Cerebellar cortex (tissue), 1 donor: ENCODE data around the gene POLDIP3.
A peak's percentile ranks its signal among the peaks of the same experiment; 100 is the strongest.
"Not testable (repeated sequence)": the region's sequence is repeated elsewhere in the genome, so short reads cannot be mapped to it uniquely, and the experiment has no call there.

Experiments used
- DNase-seq: peaks from one replicate; pipeline ENCODE4 v3.0.0-alpha.2; 2015; ENCODE audit warnings: low spot score

The POLDIP3 gene

DNA sequence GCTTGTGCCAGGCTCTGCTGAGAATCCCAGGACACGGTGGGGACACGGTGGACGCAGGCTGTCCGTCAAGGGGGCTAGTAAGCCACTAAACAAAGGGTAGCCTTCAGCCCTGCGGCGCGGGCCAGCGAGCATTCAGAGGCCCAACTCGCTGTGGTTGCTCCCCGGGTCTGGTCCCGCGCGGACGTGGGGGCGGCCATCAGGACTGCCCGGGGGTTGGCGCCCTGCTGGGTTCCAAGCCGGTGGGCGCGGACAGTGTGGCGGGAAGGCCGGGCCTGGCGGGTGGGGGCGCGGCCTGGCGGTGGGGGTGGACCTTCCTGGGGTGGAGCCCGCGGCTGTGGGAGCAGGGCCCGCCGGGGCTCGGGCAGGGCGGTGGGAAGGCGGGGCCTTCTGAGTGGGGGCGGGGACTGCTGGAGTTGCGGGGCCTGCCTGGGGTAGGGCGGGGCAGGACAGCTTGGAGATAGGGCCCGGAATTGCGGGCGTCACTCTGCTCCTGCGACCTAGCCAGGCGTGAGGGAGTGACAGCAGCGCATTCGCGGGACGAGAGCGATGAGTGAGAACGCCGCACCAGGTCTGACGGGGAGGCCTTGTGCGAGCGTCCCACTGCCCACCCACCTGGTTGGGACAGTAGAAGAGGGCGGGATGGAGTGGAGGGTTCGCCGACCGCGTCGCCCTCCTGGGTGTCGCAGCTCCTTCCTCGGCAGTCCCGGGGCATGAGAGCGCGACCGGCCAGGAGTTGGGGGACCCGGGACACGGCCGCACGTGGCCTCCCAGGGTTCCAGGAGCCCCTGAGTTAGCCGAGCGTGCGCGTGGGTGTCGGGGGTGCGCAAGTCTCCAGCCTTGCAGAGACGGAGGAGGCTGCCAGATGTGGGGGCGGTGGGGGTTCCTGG, 61.0 kb downstream of the POLDIP3 start, which contains the start of gene SERHL2:
Gene SERHL2, plus strand, starts transcription at position 482 of the 887 bp plus-strand sequence. Its CDS starts 65 bp downstream, at position 547.
- DNase-seq = peak; percentile 36

DNA sequence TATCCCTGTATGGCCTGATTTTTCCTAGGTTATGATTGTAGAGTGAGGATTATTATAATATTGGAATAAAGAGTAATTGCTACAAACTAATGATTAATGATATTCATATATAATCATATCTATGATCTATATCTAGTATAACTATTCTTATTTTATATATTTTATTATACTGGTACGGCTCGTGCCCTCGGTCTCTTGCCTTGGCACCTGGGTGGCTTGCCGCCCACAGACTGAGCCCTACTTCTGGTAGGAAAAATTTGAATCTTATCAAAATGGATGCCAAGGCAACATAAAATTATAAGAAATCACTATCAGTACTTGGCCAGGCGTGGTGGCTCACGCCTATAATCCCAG, 62.4 kb downstream of the POLDIP3 start:
- not testable (repeated sequence) for DNase-seq

DNA sequence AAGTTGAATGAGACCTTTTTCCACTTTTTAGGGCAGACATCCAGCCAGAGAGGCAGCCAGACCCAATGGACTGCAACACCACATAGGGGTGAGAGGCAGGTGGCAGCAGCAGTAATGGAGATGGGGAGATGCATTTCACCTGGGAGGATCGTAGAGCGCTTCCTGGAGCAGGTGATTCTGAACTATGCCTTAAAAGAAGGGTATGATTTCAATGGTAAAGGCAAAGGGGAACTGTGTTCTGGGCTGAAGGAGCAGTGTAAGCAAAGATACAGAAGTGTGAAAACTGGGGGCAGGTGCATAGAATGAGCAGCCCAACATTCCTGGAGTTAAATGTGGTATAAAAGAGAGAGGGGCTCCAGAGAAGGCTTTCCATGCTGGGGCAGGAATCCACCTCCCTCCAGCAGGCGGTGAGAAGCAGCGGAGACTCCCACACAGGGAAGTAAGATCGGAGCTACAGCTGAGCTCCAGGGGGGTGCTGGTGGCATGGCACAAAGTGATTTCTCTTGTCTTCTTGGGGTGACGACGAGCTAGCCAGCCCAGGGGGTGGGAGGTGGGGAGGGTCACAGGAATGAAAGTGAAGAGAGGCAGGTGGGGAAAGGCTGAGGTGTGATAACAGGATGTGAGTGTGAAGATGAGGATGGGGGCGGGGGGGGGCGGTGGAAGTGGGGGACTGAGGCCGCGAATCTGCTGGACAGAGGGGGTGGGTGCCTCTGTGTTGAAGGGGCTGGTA, 65.2 kb downstream of the POLDIP3 start:
- DNase-seq = no peak

DNA sequence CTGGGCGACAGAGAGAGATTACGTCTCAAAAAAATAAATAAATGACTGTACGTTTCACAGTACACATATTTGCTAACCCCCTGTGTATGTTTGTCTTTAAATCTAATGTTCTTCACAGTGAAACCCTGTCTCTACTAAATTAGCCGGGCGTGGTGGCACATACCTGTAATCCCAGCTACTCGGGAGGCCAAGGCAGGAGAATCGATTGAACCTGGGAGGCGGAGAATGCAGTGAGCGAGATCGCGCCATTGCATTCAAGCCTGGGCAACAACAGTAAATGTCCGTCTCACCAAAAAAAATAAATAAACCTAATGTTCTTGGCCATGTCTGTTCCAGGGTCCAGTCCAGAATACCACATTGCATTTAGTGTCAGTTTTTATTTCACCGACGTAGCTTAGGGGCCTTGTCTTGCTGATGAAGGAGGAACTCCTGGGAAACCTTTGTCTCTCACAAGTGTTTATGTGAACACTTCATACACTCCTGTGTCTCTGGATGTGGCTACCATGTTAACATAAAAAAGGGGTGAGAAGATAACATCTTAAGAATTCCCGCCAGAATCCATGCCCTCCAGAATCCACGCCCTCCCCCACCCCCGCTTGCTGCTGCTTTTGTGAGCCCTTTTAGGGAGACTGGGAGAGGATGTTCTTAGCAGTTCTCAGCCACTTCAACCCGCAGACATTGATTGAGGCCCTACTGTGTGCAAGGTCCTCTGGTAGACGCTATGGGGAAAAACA, 65.9 kb downstream of the POLDIP3 start:
- no peak for DNase-seq

DNA sequence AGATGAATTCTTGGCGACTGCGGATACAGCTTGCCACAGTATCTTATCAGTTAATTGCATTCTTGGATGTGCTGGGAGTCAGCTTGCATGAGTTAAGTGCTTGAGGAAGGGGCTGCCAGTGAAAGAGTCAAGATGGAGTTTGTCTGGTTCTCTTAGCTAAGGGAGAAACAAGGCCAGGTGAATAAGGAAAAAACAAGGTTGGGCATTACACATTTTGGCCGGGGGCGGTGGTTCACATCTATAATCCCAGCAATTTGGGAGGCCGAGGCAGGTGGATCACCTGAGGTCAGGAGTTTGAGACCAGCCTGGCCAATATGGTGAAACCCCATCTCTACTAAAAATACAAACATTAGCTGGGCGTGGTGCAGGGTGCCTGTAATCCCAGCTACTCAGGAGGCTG, 66.6 kb downstream of the POLDIP3 start:
- DNase-seq = not testable (repeated sequence)

DNA sequence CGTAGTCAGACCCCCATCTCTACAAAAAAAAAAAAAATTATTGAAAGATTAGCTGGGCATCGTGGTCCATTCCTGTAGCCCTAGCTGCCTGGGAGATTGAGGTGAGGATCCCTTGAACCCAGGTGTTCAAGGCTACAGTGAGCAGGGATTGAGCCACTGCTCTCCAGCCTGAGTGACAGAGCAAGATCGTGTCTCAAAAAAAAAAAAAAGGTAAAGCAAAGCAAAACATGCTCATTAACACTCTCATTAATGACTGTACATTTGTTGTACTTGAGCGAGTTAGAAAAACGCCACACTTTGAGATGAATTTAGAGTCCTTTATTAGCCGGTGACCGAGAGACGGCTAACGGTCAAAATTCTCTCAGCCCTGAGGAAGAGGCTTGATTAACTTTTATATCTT, 67.1 kb downstream of the POLDIP3 start:
- no peak for DNase-seq

DNA sequence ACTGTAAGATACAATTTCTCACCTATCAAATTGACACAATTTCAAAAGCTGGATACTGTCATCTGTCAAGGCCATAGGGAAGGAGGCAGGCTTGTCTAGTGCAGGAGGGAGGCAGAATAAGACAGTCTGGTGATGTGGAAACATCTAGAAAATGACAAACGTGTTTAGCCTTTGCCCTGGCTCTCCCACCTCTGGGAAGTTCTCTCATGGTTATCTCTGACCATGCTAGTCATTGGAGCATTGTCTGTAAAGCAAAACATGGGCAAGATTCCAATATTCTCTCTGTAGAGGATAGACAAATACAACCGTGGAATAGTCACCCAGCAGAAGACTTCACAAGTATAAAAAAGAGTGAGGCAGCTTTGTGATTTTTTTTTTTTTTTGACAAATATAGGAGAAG, 70.0 kb downstream of the POLDIP3 start:
- no peak for DNase-seq

DNA sequence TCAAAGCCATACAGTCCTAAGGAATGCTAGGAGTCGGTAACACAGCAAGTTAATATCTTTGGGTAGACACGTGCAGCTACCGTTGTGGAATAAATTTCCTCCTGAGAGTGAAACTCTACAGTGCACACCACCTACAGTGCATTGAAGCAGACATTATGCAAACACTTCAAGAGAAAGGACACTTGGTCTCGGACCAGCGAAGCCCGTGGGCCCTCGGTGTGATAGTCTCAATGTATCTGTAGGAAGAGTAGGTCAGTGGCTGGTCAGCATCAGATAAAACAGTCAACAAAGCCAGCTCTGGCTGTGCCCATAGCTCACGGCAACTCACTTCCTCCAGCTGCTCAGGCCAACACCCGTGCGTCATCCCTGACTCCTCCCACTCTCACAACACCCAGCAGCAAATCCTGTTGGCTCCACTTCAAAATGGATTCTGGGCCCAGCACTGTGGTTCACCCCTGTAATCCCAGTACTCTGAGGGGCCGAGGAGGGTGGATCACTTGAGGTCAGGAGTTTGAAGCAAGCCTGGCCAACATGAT, 75.4 kb downstream of the POLDIP3 start:
- DNase-seq = not testable (repeated sequence)

DNA sequence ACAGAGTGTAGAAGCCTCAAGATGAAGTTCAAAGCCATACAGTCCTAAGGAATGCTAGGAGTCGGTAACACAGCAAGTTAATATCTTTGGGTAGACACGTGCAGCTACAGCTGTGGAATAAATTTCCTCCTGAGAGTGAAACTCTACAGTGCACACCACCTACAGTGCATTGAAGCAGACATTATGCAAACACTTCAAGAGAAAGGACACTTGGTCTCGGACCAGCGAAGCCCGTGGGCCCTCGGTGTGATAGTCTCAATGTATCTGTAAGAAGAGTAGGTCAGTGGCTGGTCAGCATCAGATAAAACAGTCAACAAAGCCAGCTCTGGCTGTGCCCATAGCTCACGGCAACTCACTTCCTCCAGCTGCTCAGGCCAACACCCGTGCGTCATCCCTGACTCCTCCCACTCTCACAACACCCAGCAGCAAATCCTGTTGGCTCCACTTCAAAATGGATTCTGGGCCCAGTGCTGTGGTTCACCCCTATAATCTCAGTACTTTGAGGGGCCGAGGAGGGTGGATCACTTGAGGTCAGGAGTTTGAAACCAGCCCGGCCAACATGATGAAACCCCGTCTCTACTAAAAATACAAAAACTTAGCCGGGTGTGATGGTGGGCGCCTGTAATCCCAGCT, 77.4 kb downstream of the POLDIP3 start:
- not testable (repeated sequence) for DNase-seq

DNA sequence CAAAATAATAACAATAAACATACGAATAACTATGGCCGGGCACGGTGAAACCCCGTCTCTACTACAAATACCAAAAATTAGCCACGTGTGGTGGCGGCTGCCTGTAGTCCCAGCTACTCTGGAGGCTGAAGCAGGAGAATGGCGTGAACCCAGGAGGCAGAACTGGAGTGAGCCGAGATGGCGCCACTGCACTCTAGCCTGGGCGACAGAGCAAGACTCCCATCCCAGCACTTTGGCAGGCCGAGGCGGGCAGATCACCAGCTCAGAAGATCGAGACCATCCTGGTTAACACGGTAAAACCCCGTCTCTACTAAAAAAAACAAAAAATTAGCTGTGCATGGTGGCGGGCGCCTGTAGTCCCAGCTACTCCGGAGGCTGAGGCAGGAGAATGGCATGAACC, 78.0 kb downstream of the POLDIP3 start:
- not testable (repeated sequence) for DNase-seq

DNA sequence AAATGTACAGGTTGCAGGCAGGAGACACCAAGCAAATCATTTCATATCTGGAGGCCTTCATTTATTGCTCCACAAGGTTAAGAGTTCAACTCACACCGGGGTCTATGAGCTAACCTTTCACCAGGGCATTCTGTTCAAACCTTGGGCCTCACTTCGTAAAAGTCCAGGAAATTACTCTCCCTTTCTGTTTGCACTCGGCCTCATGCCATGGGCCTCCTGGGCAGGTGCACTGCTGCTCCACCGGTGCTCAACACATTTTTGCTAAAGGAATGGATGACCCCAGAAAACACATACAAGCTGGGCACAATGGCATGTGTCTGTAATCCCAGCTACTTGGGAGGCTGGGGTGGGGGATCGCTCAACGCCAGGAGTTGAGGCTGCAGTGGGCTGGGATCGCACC, 78.5 kb downstream of the POLDIP3 start:
- no peak for DNase-seq

DNA sequence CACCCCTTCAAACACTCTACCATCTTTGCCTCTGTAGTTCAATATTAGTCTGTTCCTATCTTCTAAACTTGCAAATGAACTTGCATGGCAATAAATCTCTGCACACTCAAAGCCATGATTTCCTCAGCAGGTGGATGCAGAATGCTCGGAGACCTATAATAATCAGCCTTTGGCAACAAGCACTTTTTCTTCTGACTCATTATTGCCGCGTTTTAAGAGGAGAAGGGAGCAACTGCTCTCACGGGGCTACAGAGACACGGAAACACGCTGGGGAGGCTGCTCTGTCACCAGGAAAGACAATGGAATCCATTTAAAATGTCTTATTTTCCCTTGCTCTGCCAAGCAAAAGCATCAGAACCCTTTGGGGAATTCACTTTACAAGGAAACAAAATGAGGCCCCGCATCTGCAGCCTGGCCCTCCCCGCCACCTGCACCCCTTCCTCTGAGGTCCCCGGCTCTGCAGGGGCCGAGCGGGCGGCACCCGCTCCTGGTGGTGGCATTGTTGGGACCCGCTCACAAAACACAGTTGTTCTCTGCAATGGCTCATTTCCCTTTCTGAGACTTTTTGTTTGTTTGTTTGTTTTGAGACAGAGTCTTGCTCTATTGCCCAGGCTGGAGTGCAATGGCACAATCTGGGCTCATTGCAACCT, 79.5 kb downstream of the POLDIP3 start:
- DNase-seq = not testable (repeated sequence)
